ENCODE results near the gene LSM7.

- no peak for TF ChIP-seq CTCF (IDR thresholded peaks at IDR 0.05)
- no peak for TF ChIP-seq POLR2A (IDR thresholded peaks at IDR 0.05)
Measured at GRCh38 chr19:2336528-2337328, 8.3 kb upstream of the LSM7 start.
